Measurements from ENCODE around the gene BMPR1A.
"Not testable (repeated sequence)": the region's sequence is repeated elsewhere in the genome, so short reads cannot be mapped to it uniquely, and the experiment has no call there.

- TF ChIP-seq, protein P1, sequence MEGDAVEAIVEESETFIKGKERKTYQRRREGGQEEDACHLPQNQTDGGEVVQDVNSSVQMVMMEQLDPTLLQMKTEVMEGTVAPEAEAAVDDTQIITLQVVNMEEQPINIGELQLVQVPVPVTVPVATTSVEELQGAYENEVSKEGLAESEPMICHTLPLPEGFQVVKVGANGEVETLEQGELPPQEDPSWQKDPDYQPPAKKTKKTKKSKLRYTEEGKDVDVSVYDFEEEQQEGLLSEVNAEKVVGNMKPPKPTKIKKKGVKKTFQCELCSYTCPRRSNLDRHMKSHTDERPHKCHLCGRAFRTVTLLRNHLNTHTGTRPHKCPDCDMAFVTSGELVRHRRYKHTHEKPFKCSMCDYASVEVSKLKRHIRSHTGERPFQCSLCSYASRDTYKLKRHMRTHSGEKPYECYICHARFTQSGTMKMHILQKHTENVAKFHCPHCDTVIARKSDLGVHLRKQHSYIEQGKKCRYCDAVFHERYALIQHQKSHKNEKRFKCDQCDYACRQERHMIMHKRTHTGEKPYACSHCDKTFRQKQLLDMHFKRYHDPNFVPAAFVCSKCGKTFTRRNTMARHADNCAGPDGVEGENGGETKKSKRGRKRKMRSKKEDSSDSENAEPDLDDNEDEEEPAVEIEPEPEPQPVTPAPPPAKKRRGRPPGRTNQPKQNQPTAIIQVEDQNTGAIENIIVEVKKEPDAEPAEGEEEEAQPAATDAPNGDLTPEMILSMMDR (IDR thresholded peaks at IDR 0.05) = not testable (repeated sequence)
- TF ChIP-seq POLR2A (IDR thresholded peaks at IDR 0.05) = not testable (repeated sequence)
Measured at GRCh38 chr10:86947806-86948205, 191.4 kb downstream of the BMPR1A start.
